Activated CD4-positive, alpha-beta T cell treated with anti-CD3 and anti-CD28 coated beads for 1 hour (primary cell): Measurements from ENCODE around the gene PAK6.

Experiments
- DNase-seq: peaks from one replicate; pipeline ENCODE4 v3.0.0-alpha.2; 2020

Gene PAK6

GRCh38 chr15:40256638-40257235, 17.9 kb downstream of the PAK6 start:
- no peak for DNase-seq

- no peak for DNase-seq
Measured at GRCh38 chr15:40257656-40258450, 19.0 kb downstream of the PAK6 start.

- DNase-seq = no peak
Measured at GRCh38 chr15:40258544-40258943, 19.7 kb downstream of the PAK6 start.

GRCh38 chr15:40259021-40259420, 20.2 kb downstream of the PAK6 start:
- no peak for DNase-seq

- DNase-seq = no peak
Measured at GRCh38 chr15:40263024-40263754, 24.3 kb downstream of the PAK6 start.

- no peak for DNase-seq
Measured at GRCh38 chr15:40264321-40265153, 25.7 kb downstream of the PAK6 start.

- DNase-seq = no peak
Measured at GRCh38 chr15:40265355-40265754, 26.5 kb downstream of the PAK6 start.

- no peak for DNase-seq
Measured at GRCh38 chr15:40265875-40266274, 27.0 kb downstream of the PAK6 start.

- DNase-seq = no peak
Measured at GRCh38 chr15:40266828-40267304, 28.0 kb downstream of the PAK6 start.

GRCh38 chr15:40267670-40268069, 28.8 kb downstream of the PAK6 start:
- DNase-seq = no peak

GRCh38 chr15:40269604-40270003, 30.7 kb downstream of the PAK6 start:
- no peak for DNase-seq

- no peak for DNase-seq
Measured at GRCh38 chr15:40270246-40270995, 31.6 kb downstream of the PAK6 start.

GRCh38 chr15:40271685-40272484, 33.0 kb downstream of the PAK6 start:
- DNase-seq = no peak

- no peak for DNase-seq
Measured at GRCh38 chr15:40272485-40273056, 33.7 kb downstream of the PAK6 start.

GRCh38 chr15:40273428-40273827, 34.6 kb downstream of the PAK6 start:
- no peak for DNase-seq

GRCh38 chr15:40274350-40275274, 35.7 kb downstream of the PAK6 start:
- peak; percentile 84 for DNase-seq

GRCh38 chr15:40275523-40275922, 36.7 kb downstream of the PAK6 start:
- no peak for DNase-seq

- no peak for DNase-seq
Measured at GRCh38 chr15:40275954-40276353, 37.1 kb downstream of the PAK6 start.

- DNase-seq = no peak
Measured at GRCh38 chr15:40276927-40277326, 38.1 kb downstream of the PAK6 start.

- DNase-seq = no peak
Measured at GRCh38 chr15:40277471-40277870, 38.6 kb downstream of the PAK6 start.
